LNCAP (cell line): Measurements from ENCODE around the gene ACBD3.

ENCODE experiments used
- CTCF ChIP-seq: fragments of 450-650 bp; IDR thresholded peaks from 2 replicates; pipeline ENCODE4 v1.5.1; 2017; ENCODE audit warnings: mild to moderate bottlenecking

ACBD3 gene

GRCh38 chr1:226220473-226221189 is 34.1 kb upstream of the ACBD3 start:
- no peak for TF ChIP-seq CTCF

- no peak for TF ChIP-seq CTCF
Observed at GRCh38 chr1:226217273-226217672, 30.7 kb upstream of the ACBD3 start.

- no peak for TF ChIP-seq CTCF
Observed at GRCh38 chr1:226216056-226216455, 29.5 kb upstream of the ACBD3 start.

- TF ChIP-seq CTCF: no peak
Observed at GRCh38 chr1:226215239-226215638, 28.7 kb upstream of the ACBD3 start.

- no peak for TF ChIP-seq CTCF
Observed at GRCh38 chr1:226212545-226212944, 26.0 kb upstream of the ACBD3 start.

- no peak for TF ChIP-seq CTCF
Observed at GRCh38 chr1:226211181-226211821, 24.8 kb upstream of the ACBD3 start.

GRCh38 chr1:226210571-226211176 is 24.1 kb upstream of the ACBD3 start:
- no peak for TF ChIP-seq CTCF
